ENCODE results near the gene SLC5A6.

- TF ChIP-seq POLR2A (IDR thresholded peaks at IDR 0.05; ENCODE audit: low read length) (no peak), GATA1 (IDR thresholded peaks at IDR 0.05; ENCODE audit: low read depth, low read length) (no peak)
These were observed 30.5 kb upstream of the SLC5A6 start for GRCh38 chr2:27242614-27242951.

All from erythroblast (primary cell).